Brain microvascular endothelial cell (primary cell): ENCODE measurements around the gene C3orf70.

Source experiments
- DNase-seq: peaks from one replicate; pipeline ENCODE4 v3.0.0-alpha.2; 2020
- H3K27ac ChIP-seq: fragments of 250-450 bp; sonication (Bioruptor Pico); 2 replicates; pipeline ENCODE4 v1.5.1; 2020; ENCODE audit warnings: mild to moderate bottlenecking, moderate library complexity
- H3K27me3 ChIP-seq: fragments of 250-450 bp; sonication (Bioruptor Pico); replicated peaks from 2 replicates; pipeline ENCODE4 v1.5.1; 2020; ENCODE audit warnings: mild to moderate bottlenecking
- H3K36me3 ChIP-seq: fragments of 250-450 bp; sonication (Bioruptor Pico); replicated peaks from 2 replicates; pipeline ENCODE4 v1.5.1; 2020; ENCODE audit warnings: mild to moderate bottlenecking
- H3K4me3 ChIP-seq: 2 replicates; pipeline ENCODE4 v1.5.1; 2011; ENCODE audit warnings: low read depth, mild to moderate bottlenecking, control low read depth, low read length, moderate library complexity
- CTCF ChIP-seq: IDR thresholded peaks from 2 replicates; pipeline ENCODE4 v1.5.1; 2011; ENCODE audit warnings: low read depth, mild to moderate bottlenecking, moderate library complexity, low read length, control low read depth, inconsistent platforms; ENCODE audit errors: missing control alignments
- in situ Hi-C: cut with HindIII; loops from 2 replicates; pipeline ENCODE4 v1.10.0; 2017; ENCODE audit warnings: low sequenced_read_pairs, low pct_ligation_motif_present

C3orf70 gene

GRCh38 chr3:185071287-185071800 is 81.5 kb downstream of the C3orf70 start:
- peak; percentile 10 for TF ChIP-seq CTCF
- Histone ChIP-seq H3K4me3 (no peak overlapping the region), H3K36me3 (no peaks in the 10 kb centered on the region), H3K27me3 (no peaks in the 10 kb centered on the region), H3K27ac (no peak overlapping the region)
- no peak for DNase-seq
- in situ Hi-C loops: no loop called here

GRCh38 chr3:185070491-185071286 is 82.2 kb downstream of the C3orf70 start:
- no peak overlapping the region for H3K27ac ChIP-seq
- in situ Hi-C loops: no loop called here
- peak; percentile 38 for DNase-seq

GRCh38 chr3:185069037-185070030 is 83.5 kb downstream of the C3orf70 start:
- in situ Hi-C loops: no loop called here
- Histone ChIP-seq H3K36me3 (no peaks in the 10 kb centered on the region), H3K4me3 (no peak overlapping the region), H3K27ac (no peak overlapping the region), H3K27me3 (no peaks in the 10 kb centered on the region)
- no peak for DNase-seq
- TF ChIP-seq CTCF: peak; percentile 35

More at GRCh38 chr3:185070491-185071286, 82.2 kb downstream of the C3orf70 start:
- Histone ChIP-seq H3K27me3 (no peaks in the 10 kb centered on the region), H3K36me3 (no peaks in the 10 kb centered on the region), H3K4me3 (no peak overlapping the region)
- TF ChIP-seq CTCF: peak; percentile 65

GRCh38 chr3:185067173-185067572 is 85.7 kb downstream of the C3orf70 start:
- TF ChIP-seq CTCF: no peak
- no peak overlapping the region for H3K27ac ChIP-seq
- no peaks in the 10 kb centered on the region for H3K36me3 ChIP-seq
- H3K4me3 ChIP-seq: no peak overlapping the region
- H3K27me3 ChIP-seq: no peaks in the 10 kb centered on the region
- no peak for DNase-seq
- in situ Hi-C loops: no loop called here

- Histone ChIP-seq H3K36me3 (no peaks in the 10 kb centered on the region), H3K27ac (no peak overlapping the region), H3K27me3 (no peaks in the 10 kb centered on the region), H3K4me3 (no peak overlapping the region)
- TF ChIP-seq CTCF: no peak
- DNase-seq: no peak
- in situ Hi-C loops: no loop called here
Measured at GRCh38 chr3:185066251-185066650, 86.6 kb downstream of the C3orf70 start.
